GM19438 (cell line): ENCODE measurements around the gene SDK1.

ENCODE experiments used
- ATAC-seq: cut with Tn5 transposase; IDR thresholded peaks from one replicate; pipeline ENCODE4 v1.9.1; 2021; ENCODE audit warnings: low read depth; ENCODE audit not compliant: unreplicated experiment

The SDK1 gene

GRCh38 chr7:3300651-3301448, at the start of gene SDK1:
TSS of gene SDK1 (plus strand) at chr7:3301252. CDS start at chr7:3301587, 335 bp downstream.
- peak; percentile 94 for ATAC-seq

- ATAC-seq = no peak
These were observed 46.3 kb upstream of the SDK1 start for GRCh38 chr7:3254718-3255117.

- no peak for ATAC-seq
These were observed 41.2 kb upstream of the SDK1 start for GRCh38 chr7:3259711-3260400.

GRCh38 chr7:3260401-3260715, 40.7 kb upstream of the SDK1 start:
- no peak for ATAC-seq

GRCh38 chr7:3264693-3265339, 36.2 kb upstream of the SDK1 start:
- no peak for ATAC-seq

- ATAC-seq = no peak
These were observed 35.7 kb upstream of the SDK1 start for GRCh38 chr7:3265388-3265787.

- no peak for ATAC-seq
These were observed 34.8 kb upstream of the SDK1 start for GRCh38 chr7:3266240-3266639.

GRCh38 chr7:3267966-3268690, 32.9 kb upstream of the SDK1 start:
- no peak for ATAC-seq

GRCh38 chr7:3270362-3270761, 30.7 kb upstream of the SDK1 start:
- ATAC-seq = no peak

- ATAC-seq = no peak
These were observed 29.8 kb upstream of the SDK1 start for GRCh38 chr7:3271298-3271697.

- no peak for ATAC-seq
These were observed 28.3 kb upstream of the SDK1 start for GRCh38 chr7:3272691-3273141.

- ATAC-seq = no peak
These were observed 26.9 kb upstream of the SDK1 start for GRCh38 chr7:3274131-3274530.

- ATAC-seq = no peak
These were observed 23.2 kb upstream of the SDK1 start for GRCh38 chr7:3277604-3278572.

- no peak for ATAC-seq
These were observed 21.8 kb upstream of the SDK1 start for GRCh38 chr7:3279147-3279818.

- no peak for ATAC-seq
These were observed 20.6 kb upstream of the SDK1 start for GRCh38 chr7:3280445-3280844.

- ATAC-seq = no peak
These were observed 20.0 kb upstream of the SDK1 start for GRCh38 chr7:3280946-3281656.

- ATAC-seq = no peak
These were observed 18.6 kb upstream of the SDK1 start for GRCh38 chr7:3282457-3282856.

- ATAC-seq = no peak
These were observed 17.8 kb upstream of the SDK1 start for GRCh38 chr7:3283130-3283704.
